HG03095 (cell line): Measurements from ENCODE around the gene CAPZB.

Experiments used
- ATAC-seq: cut with Tn5 transposase; IDR thresholded peaks from one replicate; pipeline ENCODE4 v1.9.1; 2021; ENCODE audit warnings: moderate library complexity; ENCODE audit not compliant: unreplicated experiment

The CAPZB gene

GRCh38 chr1:19430121-19431068, 54.9 kb downstream of the CAPZB start:
- ATAC-seq, result no peak

GRCh38 chr1:19429611-19430010, 55.7 kb downstream of the CAPZB start:
- ATAC-seq, result no peak

- no peak for ATAC-seq
Measured at GRCh38 chr1:19427087-19427781, 58.1 kb downstream of the CAPZB start.

GRCh38 chr1:19426294-19427086, 58.8 kb downstream of the CAPZB start:
- ATAC-seq, result no peak

GRCh38 chr1:19425646-19426239, 59.6 kb downstream of the CAPZB start:
- ATAC-seq, result no peak

GRCh38 chr1:19424651-19425570, 60.4 kb downstream of the CAPZB start:
- no peak for ATAC-seq

- ATAC-seq, result no peak
Measured at GRCh38 chr1:19423130-19423529, 62.2 kb downstream of the CAPZB start.

- ATAC-seq, result no peak
Measured at GRCh38 chr1:19421365-19421764, 64.0 kb downstream of the CAPZB start.

GRCh38 chr1:19420606-19421005, 64.7 kb downstream of the CAPZB start:
- no peak for ATAC-seq

- no peak for ATAC-seq
Measured at GRCh38 chr1:19419691-19420090, 65.6 kb downstream of the CAPZB start.

- ATAC-seq, result no peak
Measured at GRCh38 chr1:19418503-19418971, 66.8 kb downstream of the CAPZB start.

GRCh38 chr1:19416921-19417470, 68.3 kb downstream of the CAPZB start:
- ATAC-seq, result no peak

- ATAC-seq, result no peak
Measured at GRCh38 chr1:19416145-19416544, 69.2 kb downstream of the CAPZB start.

- no peak for ATAC-seq
Measured at GRCh38 chr1:19414515-19415121, 70.7 kb downstream of the CAPZB start.

- no peak for ATAC-seq
Measured at GRCh38 chr1:19413999-19414398, 71.3 kb downstream of the CAPZB start.

GRCh38 chr1:19412654-19413053, 72.7 kb downstream of the CAPZB start:
- ATAC-seq, result no peak

- no peak for ATAC-seq
Measured at GRCh38 chr1:19411612-19412011, 73.7 kb downstream of the CAPZB start.

- no peak for ATAC-seq
Measured at GRCh38 chr1:19410393-19410792, 74.9 kb downstream of the CAPZB start.
